ENCODE results near the gene TAAR9. TPM values are rescaled to one million over a fixed set of nuclear protein-coding genes. Genes with fewer than 3 reads are reported as not detected.

TAAR9 gene
- total RNA-seq, 2 donors from 2014 or later: not detected

- no peak for DNase-seq
- Mint-ChIP-seq H3K4me1 (no peaks in the 10 kb centered on the region), H3K27me3 (peaks cover 45% of the 10 kb centered on the region), H3K4me3 (no peak within 1 kb of the TSS), H3K27ac (no peak within 1 kb of the TSS), H3K36me3 (ENCODE audit: low read depth) (peaks cover 4% of the 10 kb centered on the region)
- ATAC-seq: no peak
- H3K9me3 ChIP-seq (ENCODE audit: control insufficient read depth, low read length, poor library complexity, severe bottlenecking): no peaks in the 10 kb centered on the region
These were observed 32.2 kb downstream of the TAAR9 start, which contains the start of gene TAAR6 for GRCh38 chr6:132570221-132570777. TSS of gene TAAR6 (plus strand) at chr6:132570322. CDS start at chr6:132570322, 0 bp downstream.

- Mint-ChIP-seq H3K27ac (no peak overlapping the region), H3K36me3 (ENCODE audit: low read depth) (peaks cover 4% of the 10 kb centered on the region), H3K4me3 (no peak overlapping the region), H3K4me1 (no peaks in the 10 kb centered on the region), H3K27me3 (peaks cover 45% of the 10 kb centered on the region)
- no peak for DNase-seq
- no peak for ATAC-seq
- no peaks in the 10 kb centered on the region for H3K9me3 ChIP-seq (ENCODE audit: control insufficient read depth, low read length, poor library complexity, severe bottlenecking)
These were observed 33.7 kb downstream of the TAAR9 start for GRCh38 chr6:132571774-132572173.

- ATAC-seq: no peak
- Mint-ChIP-seq H3K4me1 (no peaks in the 10 kb centered on the region), H3K36me3 (ENCODE audit: low read depth) (no peaks in the 10 kb centered on the region), H3K27ac (no peak overlapping the region), H3K4me3 (no peak overlapping the region), H3K27me3 (peaks cover 42% of the 10 kb centered on the region)
- H3K9me3 ChIP-seq (ENCODE audit: control insufficient read depth, low read length, poor library complexity, severe bottlenecking): no peaks in the 10 kb centered on the region
- DNase-seq: no peak
These were observed 46.6 kb downstream of the TAAR9 start for GRCh38 chr6:132584698-132585097.

GRCh38 chr6:132587424-132587823, 49.3 kb downstream of the TAAR9 start:
- Mint-ChIP-seq H3K36me3 (ENCODE audit: low read depth) (no peaks in the 10 kb centered on the region), H3K27ac (no peak overlapping the region), H3K4me1 (no peaks in the 10 kb centered on the region), H3K27me3 (peaks cover 47% of the 10 kb centered on the region), H3K4me3 (no peak overlapping the region)
- no peak for ATAC-seq
- DNase-seq: no peak
- no peaks in the 10 kb centered on the region for H3K9me3 ChIP-seq (ENCODE audit: control insufficient read depth, low read length, poor library complexity, severe bottlenecking)

Other genes starting within 250 kb of the TAAR9 start
- gene MOXD1, start 136.8 kb upstream of the TAAR9 start, total RNA-seq: not detected
- 10 to 100 TPM; 17.3 to 18.4 TPM for gene STX7, start 25.2 kb upstream of the TAAR9 start, total RNA-seq
- not detected for gene TAAR8, start 14.4 kb downstream of the TAAR9 start, total RNA-seq
- not detected for gene TAAR6, start 32.0 kb downstream of the TAAR9 start, total RNA-seq
- gene TAAR5, start 51.5 kb downstream of the TAAR9 start, total RNA-seq: not detected
- not detected for gene TAAR2, start 86.0 kb downstream of the TAAR9 start, total RNA-seq
- not detected for gene TAAR1, start 120.9 kb downstream of the TAAR9 start, total RNA-seq
- under 1 TPM; 0.22 to 0.42 TPM for gene VNN1, start 175.8 kb downstream of the TAAR9 start, total RNA-seq
- 1 to 10 TPM; 2.1 to 5.2 TPM for gene VNN2, start 219.6 kb downstream of the TAAR9 start, total RNA-seq

Data from T-helper 17 cell (primary cell).